GM23248 (cell line): ENCODE measurements around the gene KRT78. TPM values are rescaled to one million over a fixed set of nuclear protein-coding genes. Genes with fewer than 3 reads are reported as not detected.

ENCODE experiments used
- DNase-seq: peaks from one replicate; pipeline ENCODE4 v3.0.0-alpha.2; 2015
- H2AFZ ChIP-seq: fragments of 200-600 bp; sonication (generic); 2 replicates; pipeline ENCODE4 v1.6.1; 2016; ENCODE audit warnings: antibody characterized with exemption
- H3F3A ChIP-seq: fragments of 200-600 bp; sonication (generic); 2 replicates; pipeline ENCODE4 v1.6.1; 2016; ENCODE audit warnings: mild to moderate bottlenecking, antibody characterized with exemption, mixed run types; ENCODE audit not compliant: insufficient read depth
- H3K27ac ChIP-seq: fragments of 200-600 bp; sonication (generic); 2 replicates; pipeline ENCODE4 v1.5.1; 2016; ENCODE audit warnings: mild to moderate bottlenecking
- H3K27me3 ChIP-seq: fragments of 200-600 bp; sonication (generic); replicated peaks from 2 replicates; pipeline ENCODE4 v1.6.1; 2016; ENCODE audit warnings: mild to moderate bottlenecking; ENCODE audit not compliant: insufficient read depth
- H3K36me3 ChIP-seq: fragments of 200-600 bp; sonication (generic); 2 replicates; pipeline ENCODE4 v1.6.1; 2016; ENCODE audit warnings: low read depth, mild to moderate bottlenecking
- H3K4me1 ChIP-seq: fragments of 200-600 bp; sonication (generic); 2 replicates; pipeline ENCODE4 v1.6.1; 2016; ENCODE audit warnings: mild to moderate bottlenecking; ENCODE audit not compliant: insufficient read depth
- H3K4me2 ChIP-seq: fragments of 200-600 bp; sonication (generic); one replicate; pipeline ENCODE4 v1.6.1; 2016; ENCODE audit warnings: mild to moderate bottlenecking; ENCODE audit not compliant: unreplicated experiment
- H3K4me3 ChIP-seq: fragments of 200-600 bp; sonication (generic); 2 replicates; pipeline ENCODE4 v1.5.1; 2016; ENCODE audit warnings: mild to moderate bottlenecking
- H3K79me2 ChIP-seq: fragments of 200-600 bp; sonication (generic); 2 replicates; pipeline ENCODE4 v1.6.1; 2016; ENCODE audit warnings: mild to moderate bottlenecking; ENCODE audit not compliant: insufficient read depth
- H3K9ac ChIP-seq: fragments of 200-600 bp; sonication (generic); 2 replicates; pipeline ENCODE4 v1.6.1; 2016; ENCODE audit warnings: mild to moderate bottlenecking
- H3K9me2 ChIP-seq: fragments of 200-600 bp; sonication (generic); 2 replicates; pipeline ENCODE4 v1.6.1; 2016; ENCODE audit warnings: mixed run types, mild to moderate bottlenecking, moderate library complexity; ENCODE audit not compliant: insufficient read depth
- H3K9me3 ChIP-seq: fragments of 200-600 bp; sonication (generic); one replicate; pipeline ENCODE4 v1.6.1; 2017; ENCODE audit warnings: low read depth
- H4K20me1 ChIP-seq: fragments of 200-600 bp; sonication (generic); 2 replicates; pipeline ENCODE4 v1.6.0; 2016; ENCODE audit not compliant: insufficient read depth
- EZH2 ChIP-seq: fragments of 200-600 bp; sonication (generic); IDR thresholded peaks from 2 replicates; pipeline ENCODE4 v1.6.1; 2018; ENCODE audit warnings: antibody characterized with exemption, mild to moderate bottlenecking; ENCODE audit not compliant: insufficient read depth, poor library complexity, severe bottlenecking
- EZH2phosphoT487 ChIP-seq: fragments of 200-600 bp; sonication (generic); IDR thresholded peaks from 2 replicates; pipeline ENCODE4 v1.6.1; 2018; ENCODE audit warnings: antibody characterized with exemption, moderate library complexity, mild to moderate bottlenecking, low read depth; ENCODE audit not compliant: insufficient read depth
- WGBS, 2 experiments: methylation state at CpG; one replicate each; pipeline ENCODE4 v1.1.6; 2015 to 2017; ENCODE audit warnings: low lambda C conversion rate in 2 of 2, low coverage in 1 of 2; ENCODE audit errors: missing lambda C conversion rate in 2 of 2; 5-methylcytosine and 5-hydroxymethylcytosine counted together
- in situ Hi-C: fragments of 300-500 bp; cut with MboI; formaldehyde crosslinking; loops from 2 replicates; pipeline ENCODE4 v1.15.0; 2020
- polyA plus RNA-seq: library from polyadenylated mRNA; unstranded; fragments of >200 nt; fragmentation: Nextera tagmentation; extraction: Ambion mirVana; gene quantifications from 2 replicates; pipeline ENCODE4 v1.2.1, GENCODE V29; 2016
- total RNA-seq: library from RNA; depleted of rRNA; stranded (reverse); fragments of >200 nt; shearing (Covaris generic); gene quantifications from 2 replicates; pipeline ENCODE4 v1.2.3, GENCODE V29; 2014

The KRT78 gene
- total and polyA plus RNA-seq, 2 experiments from 2014 or later = not detected

- Histone ChIP-seq H4K20me1 (no peaks in the 10 kb centered on the region), H3K79me2 (no peaks in the 10 kb centered on the region), H2AFZ (no peak overlapping the region), H3K27me3 (peaks cover 8% of the 10 kb centered on the region), H3K9me3 (no peaks in the 10 kb centered on the region), H3K4me2 (no peak overlapping the region), H3F3A (peaks cover 12% of the 10 kb centered on the region; the same call in 1 of the 2 replicates), H3K4me1 (peaks cover 21% of the 10 kb centered on the region), H3K36me3 (no peaks in the 10 kb centered on the region), H3K9ac (no peak overlapping the region), H3K27ac (no peak overlapping the region), H3K4me3 (no peak overlapping the region), H3K9me2 (no peaks in the 10 kb centered on the region)
- WGBS, 2 experiments = 59 to 61% methylated on average over 6 of the region's 6 CpGs
- in situ Hi-C loops = no loop called here
- TF ChIP-seq EZH2 (no peak), EZH2phosphoT487 (no peak)
- no peak for DNase-seq
Measured at GRCh38 chr12:52802442-52802841, 46.4 kb downstream of the KRT78 start.

- peaks cover 8% of the 10 kb centered on the region for H3K27me3 ChIP-seq
- in situ Hi-C loops = no loop called here
- H3K9ac ChIP-seq = no peak overlapping the region
- no peak overlapping the region for H3K27ac ChIP-seq
- no peaks in the 10 kb centered on the region for H3K9me3 ChIP-seq
- no peak for DNase-seq
- H3K36me3 ChIP-seq = no peaks in the 10 kb centered on the region
- H2AFZ ChIP-seq = no peak overlapping the region
- no peak for TF ChIP-seq EZH2phosphoT487
- no peak for TF ChIP-seq EZH2
- no peak overlapping the region for H3K4me2 ChIP-seq
- WGBS, 2 experiments = 61% methylated on average over 3 of the region's 3 CpGs
- peaks cover 28% of the 10 kb centered on the region for H3K4me1 ChIP-seq
- no peaks in the 10 kb centered on the region for H4K20me1 ChIP-seq
- H3K9me2 ChIP-seq = no peaks in the 10 kb centered on the region
- no peaks in the 10 kb centered on the region for H3K79me2 ChIP-seq
- H3K4me3 ChIP-seq = no peak overlapping the region
- peaks cover 15% of the 10 kb centered on the region; the same call in 1 of the 2 replicates for H3F3A ChIP-seq
Measured at GRCh38 chr12:52801773-52802172, 47.0 kb downstream of the KRT78 start.

- Histone ChIP-seq H3K27me3 (no peaks in the 10 kb centered on the region), H2AFZ (no peak overlapping the region), H3K4me3 (no peak overlapping the region), H3K9me2 (no peaks in the 10 kb centered on the region), H3K4me1 (peaks cover 28% of the 10 kb centered on the region), H3K36me3 (no peaks in the 10 kb centered on the region), H3K79me2 (no peaks in the 10 kb centered on the region), H3K9me3 (no peaks in the 10 kb centered on the region), H3K27ac (no peak overlapping the region), H3K9ac (no peak overlapping the region), H3K4me2 (no peak overlapping the region), H4K20me1 (no peaks in the 10 kb centered on the region), H3F3A (peaks cover 15% of the 10 kb centered on the region; the same call in 1 of the 2 replicates)
- in situ Hi-C loops = no loop called here
- TF ChIP-seq EZH2phosphoT487 (no peak), EZH2 (no peak)
- WGBS, 2 experiments = 79 to 89% methylated on average over 1 of the region's 1 CpG
- DNase-seq = no peak
Measured at GRCh38 chr12:52800259-52800917, 48.4 kb downstream of the KRT78 start.

GRCh38 chr12:52799505-52800211, 49.1 kb downstream of the KRT78 start:
- 65 to 68% methylated on average over 5 of the region's 5 CpGs for WGBS, 2 experiments
- no peak overlapping the region for H3K9ac ChIP-seq

More at GRCh38 chr12:52799505-52800211, 49.1 kb downstream of the KRT78 start:
- no peak for DNase-seq
- H3K36me3 ChIP-seq = no peaks in the 10 kb centered on the region
- H4K20me1 ChIP-seq = no peaks in the 10 kb centered on the region
- peaks cover 15% of the 10 kb centered on the region; the same call in 1 of the 2 replicates for H3F3A ChIP-seq
- no peak overlapping the region for H3K4me3 ChIP-seq
- no peaks in the 10 kb centered on the region for H3K9me2 ChIP-seq
- no peak overlapping the region for H2AFZ ChIP-seq
- no peak for TF ChIP-seq EZH2phosphoT487
- TF ChIP-seq EZH2 = no peak
- no peaks in the 10 kb centered on the region for H3K79me2 ChIP-seq
- H3K4me1 ChIP-seq = peaks cover 32% of the 10 kb centered on the region
- no peaks in the 10 kb centered on the region for H3K27me3 ChIP-seq
- no peaks in the 10 kb centered on the region for H3K9me3 ChIP-seq
- H3K4me2 ChIP-seq = no peak overlapping the region
- H3K27ac ChIP-seq = no peak overlapping the region
- in situ Hi-C loops = no loop called here
